ENCODE measurements around the gene SHANK1.

DNA sequence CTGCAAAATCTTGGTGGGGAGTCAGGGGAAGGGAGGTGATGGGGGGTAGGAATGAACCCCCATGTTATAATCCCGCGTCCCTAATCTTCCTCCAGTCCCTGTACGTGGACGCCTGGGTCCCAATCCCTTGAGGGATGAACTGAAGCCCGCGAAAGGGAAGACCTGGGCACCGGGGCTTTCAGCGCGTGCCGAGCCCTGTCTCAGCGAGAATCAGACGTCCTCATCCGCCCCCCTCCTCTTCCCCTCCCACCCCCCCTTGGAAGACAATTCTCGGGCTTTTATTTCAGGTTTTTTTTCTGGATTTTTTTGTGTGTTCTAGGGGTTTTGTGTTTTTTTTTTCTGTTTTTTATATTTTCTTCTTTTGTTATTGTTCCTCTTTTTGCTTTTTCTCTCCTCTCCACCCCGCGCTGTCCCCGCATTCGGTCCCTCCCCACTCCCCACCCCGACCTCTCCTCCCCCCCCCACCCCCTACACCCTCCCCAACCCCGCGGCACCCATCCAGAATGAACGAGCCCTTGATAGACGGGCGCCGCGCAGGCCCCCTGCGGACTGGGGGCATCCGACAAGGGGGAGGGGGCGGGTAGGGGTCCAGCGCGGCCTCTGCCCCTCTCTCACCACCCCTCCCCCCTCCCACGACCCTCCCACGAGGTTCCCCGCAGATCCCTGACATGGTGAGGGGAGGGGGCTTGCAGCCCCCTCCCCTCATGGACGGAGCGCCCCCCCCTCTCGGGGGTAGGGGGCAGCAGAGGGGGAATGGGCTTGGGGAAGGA is 60.1 kb downstream of the SHANK1 start:
- TF ChIP-seq, protein P1, sequence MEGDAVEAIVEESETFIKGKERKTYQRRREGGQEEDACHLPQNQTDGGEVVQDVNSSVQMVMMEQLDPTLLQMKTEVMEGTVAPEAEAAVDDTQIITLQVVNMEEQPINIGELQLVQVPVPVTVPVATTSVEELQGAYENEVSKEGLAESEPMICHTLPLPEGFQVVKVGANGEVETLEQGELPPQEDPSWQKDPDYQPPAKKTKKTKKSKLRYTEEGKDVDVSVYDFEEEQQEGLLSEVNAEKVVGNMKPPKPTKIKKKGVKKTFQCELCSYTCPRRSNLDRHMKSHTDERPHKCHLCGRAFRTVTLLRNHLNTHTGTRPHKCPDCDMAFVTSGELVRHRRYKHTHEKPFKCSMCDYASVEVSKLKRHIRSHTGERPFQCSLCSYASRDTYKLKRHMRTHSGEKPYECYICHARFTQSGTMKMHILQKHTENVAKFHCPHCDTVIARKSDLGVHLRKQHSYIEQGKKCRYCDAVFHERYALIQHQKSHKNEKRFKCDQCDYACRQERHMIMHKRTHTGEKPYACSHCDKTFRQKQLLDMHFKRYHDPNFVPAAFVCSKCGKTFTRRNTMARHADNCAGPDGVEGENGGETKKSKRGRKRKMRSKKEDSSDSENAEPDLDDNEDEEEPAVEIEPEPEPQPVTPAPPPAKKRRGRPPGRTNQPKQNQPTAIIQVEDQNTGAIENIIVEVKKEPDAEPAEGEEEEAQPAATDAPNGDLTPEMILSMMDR (IDR thresholded peaks at IDR 0.05) = no peak
- TF ChIP-seq POLR2A (IDR thresholded peaks at IDR 0.05) = no peak
